ENCODE data around the gene GGCT.

- no peak for TF ChIP-seq CTCF (IDR thresholded peaks at IDR 0.05)
- no peak for TF ChIP-seq ZFX (IDR thresholded peaks at IDR 0.05; ENCODE audit: borderline replicate concordance)
Observed at GRCh38 chr7:30465811-30466180, 38.8 kb downstream of the GGCT start.
